Heart left ventricle (tissue), 16 donors: ENCODE measurements around the gene EVL. TPM values are rescaled to one million over a fixed set of nuclear protein-coding genes. Genes with fewer than 3 reads are reported as not detected.

Experiments used
- ATAC-seq, 4 donors: fragments of 200-7000 bp; cut with Tn5 transposase; one replicate each; pipeline ENCODE4 v1.9.1; 2020 to 2022; ENCODE audit warnings: moderate library complexity in 4 of 4, mild to moderate bottlenecking in 3 of 4, moderate number of reproducible peaks in 1 of 4
- DNase-seq, 5 donors: peaks; one replicate each; pipeline ENCODE4 v3.0.0-alpha.2; 2020
- H3K27ac ChIP-seq, 12 donors: fragments of 200-600 bp; sonication (generic) in 4 of 12; one replicate each; pipeline versions ENCODE4 v1.5.0 to v1.8.0; 2016 to 2022; ENCODE audit warnings: mild to moderate bottlenecking in 2 of 12
- H3K27me3 ChIP-seq, 9 donors: fragments of 200-600 bp; sonication (generic) in 2 of 9; one replicate each; pipeline versions ENCODE4 v1.5.1 to v1.8.0; 2016 to 2022; ENCODE audit warnings: mild to moderate bottlenecking in 3 of 9
- H3K36me3 ChIP-seq, 9 donors: fragments of 200-600 bp; sonication (generic) in 2 of 9; one replicate each; pipeline versions ENCODE4 v1.5.0 to v1.8.0; 2018 to 2022; ENCODE audit warnings: mild to moderate bottlenecking in 2 of 9
- H3K4me1 ChIP-seq, 12 donors: fragments of 200-600 bp; sonication (generic) in 4 of 12; one replicate each; pipeline versions ENCODE4 v1.5.0 to v1.8.0; 2016 to 2022; ENCODE audit warnings: mild to moderate bottlenecking in 3 of 12
- H3K4me3 ChIP-seq, 12 donors: fragments of 200-600 bp; sonication (generic) in 4 of 12; one replicate each; pipeline versions ENCODE4 v1.5.0 to v1.8.0; 2017 to 2022; ENCODE audit warnings: mild to moderate bottlenecking in 9 of 12, moderate library complexity in 4 of 12
- H3K9me3 ChIP-seq, 12 donors: fragments of 200-600 bp; sonication (generic) in 4 of 12; one replicate each; pipeline versions ENCODE4 v1.5.0 to v1.8.0; 2016 to 2022; ENCODE audit warnings: mild to moderate bottlenecking in 1 of 12
- POLR2A ChIP-seq, 2 donors: fragments of 450-650 bp; IDR thresholded peaks; one replicate each; pipeline ENCODE4 v1.6.1; 2017; ENCODE audit warnings: antibody characterized with exemption in 2 of 2, mild to moderate bottlenecking in 2 of 2, moderate library complexity in 2 of 2
- WGBS, 4 donors: extraction: QIAGEN DNeasy Blood & Tissue Kit in 2 of 4; methylation state at CpG; one replicate each; pipeline versions ENCODE4 v1.1.5 to v1.1.7; 2013 to 2018; 5-methylcytosine and 5-hydroxymethylcytosine counted together
- intact Hi-C, 10 donors: fragments of 100-400 bp; cut with DNase I; formaldehyde crosslinking; loops; one replicate each; pipeline versions ENCODE4 v1.11.1 to v1.14.2; 2022
- polyA plus RNA-seq, 2 donors: library from polyadenylated mRNA; stranded (reverse); fragments of 200-250 nt; gene quantifications; one replicate each; pipeline ENCODE4 v1.2.3, GENCODE V29; 2013
- total RNA-seq, 9 donors: library from RNA; depleted of rRNA in 2 of 9; stranded (reverse); fragments of >200 nt in 2 of 9; fragmentation: NEBNext Ultra II Directional in 3 of 9; extraction: Animal tissue kit (Norgen Biotek cat#: 25700) in 3 of 9; gene quantifications; one replicate each; pipeline versions ENCODE4 v1.1.0 to v1.2.4, GENCODE V29; 2016 to 2023
- TF ChIP-seq, protein P1 (sequence below), 12 donors: fragments of 200-600 bp; sonication (generic) in 4 of 12; IDR thresholded peaks; one replicate each; pipeline versions ENCODE4 v1.5.0 to v1.8.0; 2018 to 2022; ENCODE audit warnings: antibody characterized with exemption in 12 of 12, mild to moderate bottlenecking in 5 of 12
- donor health status: ischemic (EF 13 %, LVEDD 7.1; RV severe dilation, severe dysfunction).
- donor health status: healthy with polysubstance abuse.
- donor health status: DM: no; HTN: yes; CAD: no.
- donor health status: DM: no; HTN: no; CAD: no.
- donor health status: ischemic (EF 25% LVEDD 6.9; RV normal size, moderate dysfunction).
- donor health status: ischemic (EF 25% LVEDD 5.7; RV mildly dilated, moderate dysfunction).
- donor health status: healthy.
- donor health status: DM: yes; HTN: yes; CAD: no.
- donor health status: ischemic (EF 35%, LVEDD 5.7; RV mildly dilated, moderate dysfunction).
- donor health status: nonischemic (EF 11% LVEDD 7.7; RV severe dilation, severe dysfunction).
- donor health status: DM: yes; HTN: yes; CAD: no.
- donor health status: PGD.
- donor health status: ischemic (EF 29% LVEDD 5.4; RV normal size, mild dysfunction).
- donor health status: nonischemic (EF 23%, LVEDD 6.1; RV moderate dilation, normal function).

The EVL gene
- total and polyA plus RNA-seq, 11 donors, result 23.8 to 116 (median 39.9) TPM

DNA sequence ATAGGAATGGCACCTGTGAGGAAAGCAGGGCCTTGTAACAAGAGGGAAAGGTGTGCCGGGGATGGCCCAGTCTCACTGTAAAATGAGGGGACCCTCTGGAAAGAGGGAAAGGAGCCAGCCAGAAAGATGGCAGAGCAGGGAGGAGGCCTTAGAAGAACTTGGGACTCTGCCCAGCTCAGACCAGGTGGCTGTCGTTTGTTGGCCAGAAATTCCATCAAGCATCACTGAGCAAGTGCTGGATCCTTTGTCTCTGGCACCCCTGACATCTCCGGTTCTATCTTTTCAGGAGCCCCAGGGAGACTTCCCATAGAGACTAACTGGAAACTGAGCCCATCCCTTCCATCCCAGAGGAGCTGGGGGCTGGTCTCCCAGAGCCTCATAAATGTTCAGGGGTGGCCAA lies 50.9 kb downstream of the EVL start:
- no peak overlapping the region for H3K27ac ChIP-seq
- peaks cover 0 to 29% (median 0%) of the 10 kb centered on the region in 9 donors for H3K36me3 ChIP-seq
- DNase-seq (no peak), ATAC-seq (no peak)
- no peak overlapping the region for H3K4me3 ChIP-seq
- no peaks in the 10 kb centered on the region for H3K9me3 ChIP-seq
- TF ChIP-seq, protein P1, sequence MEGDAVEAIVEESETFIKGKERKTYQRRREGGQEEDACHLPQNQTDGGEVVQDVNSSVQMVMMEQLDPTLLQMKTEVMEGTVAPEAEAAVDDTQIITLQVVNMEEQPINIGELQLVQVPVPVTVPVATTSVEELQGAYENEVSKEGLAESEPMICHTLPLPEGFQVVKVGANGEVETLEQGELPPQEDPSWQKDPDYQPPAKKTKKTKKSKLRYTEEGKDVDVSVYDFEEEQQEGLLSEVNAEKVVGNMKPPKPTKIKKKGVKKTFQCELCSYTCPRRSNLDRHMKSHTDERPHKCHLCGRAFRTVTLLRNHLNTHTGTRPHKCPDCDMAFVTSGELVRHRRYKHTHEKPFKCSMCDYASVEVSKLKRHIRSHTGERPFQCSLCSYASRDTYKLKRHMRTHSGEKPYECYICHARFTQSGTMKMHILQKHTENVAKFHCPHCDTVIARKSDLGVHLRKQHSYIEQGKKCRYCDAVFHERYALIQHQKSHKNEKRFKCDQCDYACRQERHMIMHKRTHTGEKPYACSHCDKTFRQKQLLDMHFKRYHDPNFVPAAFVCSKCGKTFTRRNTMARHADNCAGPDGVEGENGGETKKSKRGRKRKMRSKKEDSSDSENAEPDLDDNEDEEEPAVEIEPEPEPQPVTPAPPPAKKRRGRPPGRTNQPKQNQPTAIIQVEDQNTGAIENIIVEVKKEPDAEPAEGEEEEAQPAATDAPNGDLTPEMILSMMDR (IDR thresholded peaks at IDR 0.05), result no peak
- TF ChIP-seq POLR2A (IDR thresholded peaks at IDR 0.05), result no peak
- no peaks in the 10 kb centered on the region for H3K27me3 ChIP-seq
- intact Hi-C loops, result no loop called here
- H3K4me1 ChIP-seq, result peaks cover 0 to 7% (median 0%) of the 10 kb centered on the region in 12 donors
- 69 to 72% (median 71%) methylated on average over 3 of the region's 3 CpGs for WGBS, 4 donors

DNA sequence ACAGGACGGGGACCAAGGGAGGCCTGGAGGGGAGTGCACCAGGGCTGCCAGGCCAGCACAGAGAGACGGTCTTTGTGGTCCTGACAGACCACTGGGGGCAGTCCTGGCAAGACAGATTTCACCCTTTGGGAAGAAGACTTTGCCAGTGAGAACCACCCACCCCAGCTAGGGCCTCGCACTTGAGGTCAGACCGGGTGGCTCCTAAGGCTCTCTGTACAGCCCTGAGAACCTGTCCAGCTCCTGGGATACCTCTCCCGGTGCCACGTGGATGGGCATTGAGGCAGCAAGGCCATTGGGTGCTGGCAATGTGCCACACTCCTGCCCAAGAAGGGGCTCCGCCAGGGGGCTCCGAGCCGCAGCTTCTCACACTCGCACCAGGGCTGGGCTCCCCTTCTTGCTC lies 51.8 kb downstream of the EVL start:
- TF ChIP-seq POLR2A (IDR thresholded peaks at IDR 0.05), result no peak
- TF ChIP-seq, protein P1 (IDR thresholded peaks at IDR 0.05), result no peak
- Histone ChIP-seq H3K4me1 (peaks cover 0 to 6% (median 0%) of the 10 kb centered on the region in 12 donors), H3K27ac (no peak overlapping the region), H3K36me3 (peaks cover 0 to 28% (median 0%) of the 10 kb centered on the region in 9 donors), H3K27me3 (no peaks in the 10 kb centered on the region), H3K9me3 (no peaks in the 10 kb centered on the region), H3K4me3 (no peak overlapping the region)
- 92 to 95% (median 93%) methylated on average over 7 to 10 of the region's 10 CpGs for WGBS, 4 donors
- DNase-seq (peak in 1 of 5 donors; percentile 47), ATAC-seq (no peak)
- intact Hi-C loops, result no loop called here

DNA sequence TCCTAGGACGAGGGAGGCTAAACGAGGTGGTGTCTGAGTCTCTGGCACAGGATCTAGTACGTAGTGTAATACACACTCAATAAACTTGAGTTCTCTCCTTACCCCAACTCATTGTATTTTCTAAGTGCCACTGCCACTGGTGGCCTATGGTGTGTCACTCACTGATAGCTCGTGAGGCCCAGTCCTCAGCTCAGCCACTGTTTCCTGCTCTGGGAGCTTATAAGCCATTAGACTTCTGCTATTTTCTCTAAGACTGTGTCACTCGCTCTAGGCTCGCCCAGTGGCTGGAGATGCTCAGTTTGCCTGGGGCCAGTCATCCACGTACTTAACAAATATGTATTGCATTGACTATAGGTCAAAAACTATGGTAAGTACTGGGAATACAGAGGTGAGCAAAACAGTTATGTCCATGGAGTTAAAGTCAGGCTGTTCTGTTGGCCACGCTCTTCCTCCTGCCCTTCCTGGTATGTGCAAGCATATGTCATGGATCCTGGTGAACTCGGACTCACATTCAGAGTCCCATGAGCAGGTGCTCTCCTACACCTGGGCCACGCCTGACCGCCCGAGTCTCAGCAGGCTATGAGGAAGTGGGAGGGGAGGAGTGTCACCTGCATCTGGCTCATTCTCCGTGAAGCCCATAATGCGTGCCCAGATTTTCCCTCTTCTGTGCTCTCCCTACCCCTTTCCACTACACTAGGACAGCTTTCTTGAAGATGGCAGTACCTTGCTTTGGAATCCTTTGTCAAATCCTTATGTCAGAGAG lies 52.6 kb downstream of the EVL start:
- Histone ChIP-seq H3K36me3 (peaks cover 0 to 28% (median 0%) of the 10 kb centered on the region in 9 donors), H3K4me1 (peaks cover 0 to 4% (median 0%) of the 10 kb centered on the region in 12 donors), H3K4me3 (no peak overlapping the region), H3K27ac (no peak overlapping the region), H3K9me3 (no peaks in the 10 kb centered on the region), H3K27me3 (no peaks in the 10 kb centered on the region)
- ATAC-seq (no peak), DNase-seq (no peak)
- no peak for TF ChIP-seq POLR2A (IDR thresholded peaks at IDR 0.05)
- TF ChIP-seq, protein P1 (IDR thresholded peaks at IDR 0.05), result no peak
- intact Hi-C loops, result no loop called here
- WGBS, 4 donors, result 93 to 96% (median 96%) methylated on average over 14 of the region's 14 CpGs

DNA sequence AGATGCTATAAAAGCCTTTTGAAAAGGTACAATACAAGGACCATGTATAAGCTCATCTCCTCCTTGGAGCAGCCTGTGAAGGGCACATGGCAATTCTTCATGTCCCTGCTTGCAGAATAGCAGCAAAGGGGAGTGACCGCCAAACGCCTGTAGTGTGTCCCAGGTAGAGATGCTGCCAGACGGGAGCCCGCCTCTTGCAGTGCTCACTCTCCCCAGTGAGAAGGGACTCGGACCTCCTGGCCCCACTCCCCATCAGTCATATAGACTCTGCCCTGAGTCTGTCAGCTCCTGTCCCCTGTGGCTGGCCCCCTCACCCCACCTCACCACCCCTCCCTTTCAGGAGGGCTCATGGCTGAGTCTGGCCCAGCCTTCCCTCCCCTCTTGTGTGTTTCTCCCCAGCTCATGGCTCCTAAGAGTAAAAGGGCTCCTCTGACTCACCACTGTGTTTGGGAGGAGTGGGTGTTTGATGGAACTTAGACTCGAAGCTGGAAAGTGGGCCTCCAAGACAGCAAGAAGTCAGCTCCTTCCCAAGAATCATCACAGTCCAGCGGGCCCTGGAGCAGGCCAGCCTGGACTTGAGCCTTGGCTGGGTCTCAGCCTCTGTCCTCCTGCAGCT lies 53.3 kb downstream of the EVL start:
- intact Hi-C loops, result no loop called here

More for the DNA sequence above, 53.3 kb downstream of the EVL start:
- WGBS, 4 donors, result 84 to 100% (median 90%) methylated on average over 7 of the region's 7 CpGs
- peaks cover 0 to 4% (median 0%) of the 10 kb centered on the region in 12 donors for H3K4me1 ChIP-seq
- H3K36me3 ChIP-seq, result peaks cover 0 to 32% (median 0%) of the 10 kb centered on the region in 9 donors
- TF ChIP-seq POLR2A (IDR thresholded peaks at IDR 0.05), result no peak
- TF ChIP-seq, protein P1 (IDR thresholded peaks at IDR 0.05), result no peak
- H3K4me3 ChIP-seq, result no peak overlapping the region
- ATAC-seq, result no peak
- peak in 1 of 5 donors; percentile 5 for DNase-seq
- no peak overlapping the region for H3K27ac ChIP-seq
- no peaks in the 10 kb centered on the region for H3K27me3 ChIP-seq
- no peaks in the 10 kb centered on the region for H3K9me3 ChIP-seq
